NB4 (cell line): ENCODE results near the gene CLMN.

Experiments
- DNase-seq: peaks from one replicate; pipeline ENCODE4 v3.0.0; 2010; ENCODE audit warnings: low read depth
- H3K4me3 ChIP-seq: one replicate; pipeline ENCODE4 v1.5.1; 2011; ENCODE audit warnings: mild to moderate bottlenecking, low read depth, low read length, moderate library complexity
- CTCF ChIP-seq: IDR thresholded peaks from one replicate; pipeline ENCODE4 v1.5.1; 2012; ENCODE audit warnings: low read depth, low read length
- MAX ChIP-seq: IDR thresholded peaks from 2 replicates; pipeline ENCODE4 v1.6.1; 2011; ENCODE audit warnings: low read depth, low read length
- MYC ChIP-seq: IDR thresholded peaks from 2 replicates; pipeline ENCODE4 v1.6.1; 2011; ENCODE audit warnings: low read depth, low read length
- POLR2A ChIP-seq: IDR thresholded peaks from 2 replicates; pipeline ENCODE4 v1.6.1; 2011; ENCODE audit warnings: mild to moderate bottlenecking; ENCODE audit not compliant: insufficient read length; ENCODE audit errors: extremely low read depth

CLMN gene

GRCh38 chr14:95190857-95191256 is 128.9 kb downstream of the CLMN start:
- H3K4me3 ChIP-seq = no peak overlapping the region
- TF ChIP-seq MAX (no peak), POLR2A (no peak), MYC (no peak), CTCF (no peak)
- no peak for DNase-seq

GRCh38 chr14:95190346-95190840 is 129.3 kb downstream of the CLMN start:
- no peak for DNase-seq
- no peak overlapping the region for H3K4me3 ChIP-seq
- TF ChIP-seq CTCF = no peak
- TF ChIP-seq MYC = no peak
- TF ChIP-seq MAX = no peak
- TF ChIP-seq POLR2A = no peak

DNA sequence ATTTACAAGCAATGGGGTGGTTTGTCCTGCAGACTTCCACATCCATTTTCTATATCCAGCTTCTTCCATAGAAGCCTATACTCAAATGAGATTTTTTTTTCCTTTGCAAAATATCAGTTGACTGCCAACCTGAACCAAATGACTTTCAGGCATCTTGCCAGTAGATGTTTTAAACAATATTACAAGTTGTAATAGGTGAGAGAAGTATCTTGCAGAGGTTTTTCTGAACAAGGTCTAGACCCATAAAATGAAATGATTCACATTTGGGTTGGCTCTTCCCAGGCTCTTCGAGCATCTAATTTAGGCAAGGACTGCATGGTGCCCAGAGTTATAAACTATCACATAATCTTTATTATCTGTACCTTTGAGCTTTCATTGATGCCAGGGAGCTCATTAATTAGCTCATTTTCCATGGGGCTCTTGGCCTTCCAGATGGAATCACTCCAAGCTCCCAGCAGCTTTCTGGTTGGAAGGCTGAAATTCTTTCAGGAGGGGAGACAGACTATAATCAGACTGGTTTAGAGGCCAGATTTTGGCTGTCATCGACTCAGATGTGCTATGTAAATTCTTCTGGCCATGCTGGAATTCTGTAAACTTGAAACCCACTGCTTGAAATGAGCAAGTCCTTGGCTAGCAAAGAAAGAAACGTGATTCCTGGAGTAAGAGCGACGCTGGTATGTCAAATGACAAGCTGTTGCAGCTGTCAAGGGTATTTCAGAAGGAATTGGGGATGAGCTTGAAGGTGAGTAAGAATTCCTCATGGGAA is 130.2 kb downstream of the CLMN start:
- TF ChIP-seq POLR2A = no peak
- TF ChIP-seq CTCF = no peak
- TF ChIP-seq MYC = no peak
- no peak for TF ChIP-seq MAX
- DNase-seq = no peak
- H3K4me3 ChIP-seq = no peak overlapping the region

DNA sequence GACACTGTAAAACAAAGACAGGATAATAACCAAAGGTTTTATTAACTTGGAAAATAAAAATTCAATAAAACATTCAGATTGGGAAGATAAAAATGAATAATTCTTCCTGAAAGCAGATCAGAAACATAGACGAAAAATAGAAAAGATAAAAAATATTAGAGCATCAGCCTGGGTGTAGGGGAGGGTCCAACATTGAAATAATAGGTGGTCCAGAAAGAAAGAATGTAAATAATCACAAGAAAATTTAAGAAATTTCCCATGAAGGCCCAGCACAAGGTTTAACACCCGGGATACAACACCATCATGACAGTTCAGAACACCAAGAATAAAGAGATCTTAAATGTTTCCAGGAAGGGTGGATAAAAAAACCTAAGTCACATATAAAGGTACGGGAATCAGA is 131.3 kb downstream of the CLMN start:
- no peak overlapping the region for H3K4me3 ChIP-seq
- no peak for DNase-seq
- TF ChIP-seq MYC = no peak
- TF ChIP-seq CTCF = no peak
- TF ChIP-seq MAX = no peak
- TF ChIP-seq POLR2A = no peak

GRCh38 chr14:95185767-95186392 is 133.8 kb downstream of the CLMN start:
- DNase-seq = peak; percentile 93
- no peak for TF ChIP-seq MAX
- no peak; the same call in 1 of the 2 replicates for TF ChIP-seq MYC
- no peak for TF ChIP-seq CTCF
- TF ChIP-seq POLR2A = no peak
- peak overlapping the region; percentile 59 for H3K4me3 ChIP-seq
